Measurements from ENCODE around the gene DOCK8.

The DOCK8 gene

DNA sequence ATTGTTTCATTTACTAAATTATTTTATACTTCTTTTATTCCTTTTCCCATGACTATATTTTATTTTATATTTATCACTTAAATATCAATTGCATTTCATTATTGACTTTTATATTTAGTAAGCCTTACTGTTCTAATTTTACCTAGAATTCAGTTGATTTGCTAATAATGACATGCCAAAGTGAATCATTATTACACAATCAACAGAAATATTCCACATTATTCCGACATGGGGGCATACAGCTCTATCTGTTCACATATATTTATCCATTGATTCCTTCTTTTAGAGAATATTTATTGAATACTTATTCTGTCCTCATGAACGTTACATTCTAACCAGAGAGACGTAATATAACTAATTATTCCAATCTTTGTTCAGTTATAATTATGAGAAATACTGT lies 221.8 kb downstream of the DOCK8 start:
- no peak for DNase-seq

DNA sequence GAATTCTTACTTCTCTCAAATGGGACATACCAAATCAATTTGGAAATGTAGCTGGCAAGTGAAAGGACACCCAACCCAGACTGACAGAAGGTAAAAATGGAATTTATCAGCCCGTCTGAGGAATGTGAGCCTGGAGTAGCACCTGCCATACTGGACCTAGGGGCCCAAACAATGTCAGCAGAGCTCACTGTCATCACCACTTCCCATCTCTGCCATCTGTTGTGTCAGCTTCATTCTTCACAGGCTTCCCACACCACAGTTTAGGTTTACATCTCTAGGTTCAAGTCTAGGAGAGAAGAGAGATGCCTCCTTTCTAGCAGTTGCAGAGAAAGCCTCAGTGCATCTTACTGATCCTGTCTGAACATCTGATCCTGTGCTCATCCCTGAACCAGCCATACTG lies 222.4 kb downstream of the DOCK8 start:
- no peak for DNase-seq

DNA sequence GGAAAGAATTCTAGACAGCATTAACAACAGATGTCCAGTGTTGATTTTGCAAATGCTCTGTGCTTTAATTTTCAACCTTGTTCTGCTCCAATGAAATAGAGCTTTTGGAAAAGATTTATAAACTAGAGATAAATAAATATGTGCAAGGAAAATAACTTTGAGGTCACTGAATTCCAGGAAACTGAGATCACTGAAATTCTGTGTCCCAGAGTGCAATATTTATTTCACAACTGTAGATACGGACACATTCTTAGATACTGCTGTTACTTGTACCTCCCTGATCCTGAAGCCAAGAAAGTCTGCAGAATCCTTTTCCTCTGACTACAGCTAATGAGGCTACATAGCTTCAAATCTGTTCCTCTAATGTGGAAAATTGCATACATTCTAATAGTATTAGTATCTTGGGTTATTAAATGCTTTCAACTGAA lies 222.9 kb downstream of the DOCK8 start:
- no peak for DNase-seq

DNA sequence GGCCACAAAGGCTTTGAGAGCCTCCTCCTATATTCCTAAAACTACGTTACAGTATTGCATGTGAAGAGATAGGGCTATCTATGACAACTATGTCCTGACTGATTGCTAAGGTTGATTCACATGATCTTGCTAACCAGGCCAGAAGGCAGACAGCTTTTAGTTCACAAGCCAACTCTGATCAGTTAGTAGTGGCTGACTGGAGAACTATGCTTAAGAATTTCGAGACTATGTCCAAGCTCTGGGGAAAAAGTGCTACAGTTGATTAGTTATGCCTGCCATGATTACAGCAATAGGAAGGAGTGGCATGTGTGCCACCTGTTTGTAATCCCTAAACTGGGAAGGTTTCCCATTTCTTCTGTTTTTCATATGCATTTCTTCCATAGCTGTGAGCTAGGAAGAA lies 223.4 kb downstream of the DOCK8 start:
- no peak for DNase-seq

- no peak for DNase-seq
Measured at GRCh38 chr9:438961-439768, 224.5 kb downstream of the DOCK8 start.

DNA sequence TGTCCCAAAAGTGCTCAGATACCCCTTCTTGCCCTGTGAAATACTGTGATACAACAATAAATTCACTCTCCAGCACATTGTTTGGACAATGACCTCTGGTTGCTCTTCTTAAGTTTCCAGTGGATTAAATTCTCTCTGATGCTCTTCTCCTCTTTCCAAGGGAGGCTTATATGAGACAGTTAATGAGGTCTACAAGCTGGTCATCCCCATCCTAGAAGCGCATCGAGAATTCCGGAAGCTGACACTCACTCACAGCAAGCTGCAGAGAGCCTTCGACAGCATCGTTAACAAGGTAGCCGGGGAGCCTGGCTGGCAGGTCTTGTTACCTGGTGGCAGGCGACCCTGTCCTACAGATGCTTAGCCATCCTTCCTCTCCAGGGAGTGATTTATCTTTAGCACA lies 226.5 kb downstream of the DOCK8 start:
- no peak for DNase-seq

- DNase-seq: no peak
Measured at GRCh38 chr9:444528-444927, 229.9 kb downstream of the DOCK8 start.

GRCh38 chr9:445033-445432 lies 230.4 kb downstream of the DOCK8 start:
- DNase-seq: no peak

DNA sequence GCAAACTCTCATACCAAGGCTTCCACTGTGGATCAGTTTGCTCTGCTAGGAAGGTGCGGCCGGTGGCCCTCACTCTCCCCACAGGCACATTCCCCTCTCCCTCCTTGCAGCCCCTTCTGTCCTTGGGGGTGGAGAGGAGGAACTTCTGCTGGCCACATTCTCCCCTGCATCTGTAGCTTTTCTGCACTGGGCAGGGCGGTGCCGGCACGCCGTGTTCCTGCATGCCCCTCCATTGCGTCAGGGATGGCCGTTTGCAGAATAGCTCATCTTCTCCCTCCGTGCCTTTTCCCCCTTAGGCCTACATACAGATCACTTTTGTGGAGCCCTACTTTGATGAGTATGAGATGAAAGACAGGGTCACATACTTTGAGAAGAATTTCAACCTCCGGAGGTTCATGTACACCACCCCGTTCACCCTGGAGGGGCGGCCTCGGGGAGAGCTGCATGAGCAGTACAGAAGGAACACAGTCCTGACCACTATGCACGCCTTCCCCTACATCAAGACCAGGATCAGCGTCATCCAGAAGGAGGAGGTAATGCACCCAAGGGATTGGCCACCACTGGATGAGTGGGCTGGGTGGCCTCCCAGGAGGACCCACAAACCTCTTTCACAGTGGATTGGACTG lies 231.5 kb downstream of the DOCK8 start:
- no peak for DNase-seq

GRCh38 chr9:447230-448025 lies 232.8 kb downstream of the DOCK8 start:
- DNase-seq: peak; percentile 86

- DNase-seq: no peak
Measured at GRCh38 chr9:450057-450456, 235.4 kb downstream of the DOCK8 start.

GRCh38 chr9:450561-450960 lies 235.9 kb downstream of the DOCK8 start:
- no peak for DNase-seq

- no peak for DNase-seq
Measured at GRCh38 chr9:453832-454231, 239.2 kb downstream of the DOCK8 start.

DNA sequence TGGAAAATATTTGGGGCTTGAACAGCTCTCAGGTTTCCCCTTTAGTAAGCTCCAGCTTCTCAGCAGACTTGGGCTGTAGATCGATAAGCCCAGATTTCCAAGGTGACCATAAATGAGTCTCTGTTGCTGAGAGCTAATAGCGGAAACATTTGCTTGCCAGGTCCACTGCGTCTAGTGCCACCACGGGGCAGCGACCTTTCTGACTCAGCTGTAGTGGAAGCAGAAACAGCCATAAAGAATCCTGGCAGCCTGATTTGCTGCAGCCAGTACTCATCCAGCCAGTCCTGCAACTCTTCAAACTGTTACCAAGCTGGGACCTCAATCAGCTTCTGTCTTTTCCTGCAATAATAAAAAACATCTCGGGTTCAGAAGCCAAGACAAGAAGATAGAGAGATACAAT lies 241.7 kb downstream of the DOCK8 start:
- no peak for DNase-seq

DNA sequence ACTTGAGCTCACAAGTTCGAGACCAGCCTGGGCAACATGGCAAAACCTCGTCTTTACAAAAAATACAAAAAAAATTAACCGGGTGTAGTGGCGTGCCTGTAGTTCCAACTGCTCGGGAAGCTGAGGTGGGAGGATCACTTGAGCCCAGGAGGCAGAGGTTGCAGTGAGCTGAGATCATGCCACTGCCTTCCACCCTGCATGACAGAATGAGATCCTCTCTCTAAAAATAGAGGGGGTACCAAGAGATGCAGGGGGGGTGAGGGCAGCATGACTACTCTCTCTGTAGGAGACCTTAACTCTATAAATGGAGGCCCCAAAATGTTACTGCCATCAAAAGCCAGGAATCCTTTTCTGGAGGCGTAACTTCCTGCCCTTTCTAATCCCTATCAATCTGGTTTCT lies 243.9 kb downstream of the DOCK8 start:
- DNase-seq: no peak

DNA sequence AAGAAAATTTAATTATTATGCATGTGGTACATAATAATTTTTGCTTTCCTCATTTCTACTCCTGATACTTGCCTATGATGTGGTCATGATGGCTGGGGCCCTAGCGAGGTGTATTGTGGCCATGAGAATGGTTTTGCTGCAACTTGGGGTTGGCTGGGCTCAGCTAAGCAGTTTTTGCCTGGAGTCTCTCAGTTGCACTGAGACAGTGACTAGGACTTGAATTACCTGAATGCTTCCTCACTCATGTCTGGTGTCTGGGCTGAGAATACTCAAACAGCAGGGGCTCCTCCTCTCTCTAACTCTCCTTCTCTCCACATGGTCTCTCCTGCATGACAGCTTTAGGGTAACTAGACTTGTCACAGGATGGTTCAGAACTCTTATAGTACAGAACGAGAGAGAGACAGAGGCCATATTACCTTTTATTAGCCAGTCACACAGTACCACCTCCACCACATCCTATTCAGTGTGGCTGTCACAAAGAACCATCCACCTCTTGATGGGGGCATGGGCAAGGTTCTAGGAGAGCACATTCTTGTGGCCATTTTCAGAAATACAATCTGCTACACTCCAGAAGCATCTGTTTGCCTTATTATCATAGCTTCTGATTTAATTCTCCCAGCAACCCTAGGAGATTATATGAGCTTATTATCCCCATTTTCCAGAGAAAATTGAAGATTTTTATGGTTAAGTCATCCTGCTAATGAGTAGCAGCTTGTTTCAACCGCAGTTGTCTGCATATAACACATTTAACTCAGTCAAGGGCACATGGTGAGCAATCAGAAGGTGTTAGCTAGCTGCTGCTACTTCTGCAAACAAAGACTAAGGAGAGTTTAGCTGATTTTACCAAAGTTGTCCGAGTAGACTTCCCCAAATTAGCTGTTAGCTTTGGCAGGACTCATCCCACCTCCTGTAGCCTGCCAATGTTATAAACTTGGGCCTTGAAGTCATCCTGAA lies 245.1 kb downstream of the DOCK8 start:
- DNase-seq: peak; percentile 21

- no peak for DNase-seq
Measured at GRCh38 chr9:462121-462520, 247.5 kb downstream of the DOCK8 start.

DNA sequence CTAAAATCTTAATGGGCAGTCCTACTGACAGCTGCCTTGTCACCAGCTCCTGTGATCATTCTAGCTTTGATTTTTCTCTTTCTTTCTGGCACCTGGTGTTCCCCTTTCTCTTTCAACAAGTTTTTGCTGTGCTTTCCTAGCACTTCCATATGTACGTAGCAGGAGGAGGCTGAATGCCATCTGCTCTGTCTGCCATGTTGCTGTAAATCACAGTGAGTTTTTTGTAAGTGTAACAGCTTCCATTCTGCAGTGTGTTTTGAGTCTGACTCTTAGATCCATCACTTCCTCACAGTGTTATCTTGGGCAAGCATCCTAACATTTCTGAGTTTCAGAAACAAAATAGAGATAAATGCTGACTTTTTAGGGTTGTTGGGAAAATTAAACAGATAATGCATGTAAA lies 247.9 kb downstream of the DOCK8 start:
- no peak for DNase-seq

DNA sequence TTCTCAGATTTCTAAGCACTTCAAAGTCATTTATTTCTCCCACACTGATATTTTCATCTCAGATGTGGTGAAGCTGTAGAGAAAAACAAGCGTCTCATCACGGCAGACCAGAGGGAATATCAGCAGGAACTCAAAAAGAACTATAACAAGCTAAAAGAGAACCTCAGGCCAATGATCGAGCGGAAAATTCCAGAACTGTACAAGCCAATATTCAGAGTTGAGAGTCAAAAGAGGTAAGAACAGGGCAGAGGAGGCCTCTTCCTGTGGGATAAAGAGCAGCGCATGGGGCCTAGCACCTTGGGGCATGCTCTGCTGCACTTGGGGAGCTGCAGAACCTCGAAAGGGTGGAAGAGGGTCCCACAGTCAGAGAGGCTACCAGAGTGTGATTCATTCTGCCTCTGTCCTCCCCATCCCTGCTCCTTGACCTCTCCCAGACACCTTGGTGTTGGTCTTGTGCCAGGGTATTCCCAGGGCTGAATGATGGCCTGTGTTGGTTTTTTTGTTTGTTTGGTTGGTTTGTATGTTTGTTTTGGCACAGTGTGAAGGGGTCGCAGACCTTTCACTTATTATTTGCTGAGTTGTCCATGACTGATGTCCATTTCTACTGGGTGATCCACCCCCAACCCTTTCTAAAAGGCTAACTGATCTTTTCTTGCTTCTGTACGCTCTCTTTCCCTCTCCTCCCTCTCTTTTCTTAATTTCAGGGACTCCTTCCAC lies 248.9 kb downstream of the DOCK8 start:
- DNase-seq: no peak

DNA sequence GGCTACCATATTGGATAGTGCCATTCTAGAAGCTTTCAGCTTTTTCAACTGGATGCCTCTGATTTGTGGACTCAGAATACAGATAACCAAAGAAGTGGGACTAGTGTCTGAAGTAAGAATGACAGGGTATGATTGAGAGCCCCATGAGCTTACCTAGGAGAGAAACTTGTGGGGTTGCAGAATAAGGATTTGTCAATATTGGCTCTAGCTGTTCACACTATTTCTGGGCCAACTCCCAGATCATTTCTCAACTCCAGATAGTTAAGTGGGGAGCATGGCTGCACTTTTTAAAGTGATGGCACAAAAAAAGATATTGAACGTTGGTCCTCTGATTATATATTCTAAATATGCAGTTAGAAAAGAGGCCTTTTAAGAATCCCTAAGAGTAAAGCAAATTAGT lies 252.1 kb downstream of the DOCK8 start:
- DNase-seq: no peak

- no peak for DNase-seq
Measured at GRCh38 chr9:468766-469426, 254.2 kb downstream of the DOCK8 start.
